GM04504 (cell line): ENCODE results near the gene OR1F1.
A peak's percentile ranks its signal among the peaks of the same experiment; 100 is the strongest.
"Not testable (repeated sequence)": the region's sequence is repeated elsewhere in the genome, so short reads cannot be mapped to it uniquely, and the experiment has no call there.

Experiments used
- DNase-seq: peaks from one replicate; pipeline ENCODE4 v3.0.0-alpha.2; 2012; ENCODE audit warnings: low read depth

The OR1F1 gene

DNA sequence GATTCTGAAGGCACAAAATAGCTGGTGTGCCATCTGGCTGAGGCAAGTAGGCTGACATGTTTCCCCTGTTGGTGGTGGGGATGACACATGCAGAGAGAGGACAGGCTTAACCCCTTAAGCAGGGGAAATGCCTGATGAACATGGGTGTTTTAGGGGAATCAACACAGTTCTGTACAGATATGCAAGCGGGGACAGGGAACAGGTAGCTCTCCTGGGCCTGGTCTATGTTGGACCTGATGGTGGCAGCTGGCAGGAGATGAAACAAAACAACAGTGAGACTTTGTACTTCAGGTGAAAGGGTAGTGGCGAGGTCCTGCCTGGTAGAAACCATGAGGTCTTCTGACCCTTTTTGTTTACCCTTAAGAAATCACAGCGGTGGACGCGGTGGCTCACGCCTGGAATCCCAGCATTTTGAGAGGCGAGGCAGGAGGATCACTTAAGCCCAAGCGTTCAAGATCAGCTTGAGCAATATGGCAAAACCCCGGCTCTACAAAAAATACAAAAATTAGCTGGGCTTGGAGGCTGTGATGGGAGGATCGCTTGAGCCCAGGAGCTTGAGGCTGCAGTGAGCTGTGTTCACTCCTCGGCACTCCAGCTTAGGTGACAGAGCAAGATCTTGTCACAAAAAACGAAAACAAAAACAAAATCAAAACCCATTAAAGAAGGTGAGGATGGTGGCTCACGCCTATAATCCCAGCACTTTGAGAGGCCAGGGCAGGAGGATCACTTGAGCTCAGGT, 10.5 kb downstream of the OR1F1 start:
- no peak for DNase-seq

DNA sequence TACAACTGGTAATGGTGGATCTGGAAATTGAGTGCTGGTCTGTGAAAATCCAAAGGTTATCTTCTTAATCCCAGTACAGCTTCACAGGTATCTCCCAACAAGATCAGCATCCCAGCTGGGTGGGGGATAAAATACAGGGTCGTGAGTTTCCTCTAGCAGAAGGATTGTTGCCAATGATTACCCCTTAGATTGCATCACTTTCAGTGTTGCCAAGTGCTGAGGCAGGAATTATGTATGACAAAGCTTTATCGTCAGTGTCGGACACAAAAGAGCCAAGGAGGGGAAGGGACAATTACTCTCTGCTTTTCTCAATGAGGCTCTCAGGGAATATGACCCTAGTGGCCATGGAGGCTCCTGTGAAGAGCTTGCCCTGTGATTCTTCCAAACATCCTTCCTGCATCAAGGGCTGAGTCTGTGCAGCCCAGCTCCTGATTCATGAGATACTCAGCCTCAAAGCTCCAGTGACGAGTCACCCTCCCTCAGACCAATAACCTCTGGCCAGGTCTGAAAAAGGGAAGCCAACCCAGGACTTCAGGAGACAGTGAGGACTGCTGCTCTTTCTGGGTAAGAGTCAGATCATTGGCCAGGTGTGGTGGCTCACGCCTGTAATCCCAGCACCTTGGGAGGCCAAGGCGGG, 15.0 kb downstream of the OR1F1 start:
- no peak for DNase-seq

DNA sequence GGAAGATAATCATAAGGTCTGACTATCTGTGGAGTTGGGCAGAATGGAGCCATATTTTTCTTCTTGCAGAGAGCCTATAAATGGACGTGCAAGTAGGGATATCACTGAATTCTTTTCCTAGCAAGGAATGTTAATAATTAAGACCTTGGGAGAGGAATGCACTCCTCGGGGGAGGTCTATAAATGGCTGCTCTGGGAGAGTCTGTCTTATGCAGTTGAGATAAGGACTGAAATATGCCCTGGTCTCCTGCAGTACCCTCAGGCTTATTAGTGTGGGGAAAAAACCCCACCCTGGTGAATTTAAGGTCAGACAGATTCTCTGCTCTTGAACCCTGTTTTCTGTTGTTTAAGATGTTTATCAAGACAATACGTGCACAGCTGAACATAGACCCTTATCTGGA, 17.9 kb downstream of the OR1F1 start:
- DNase-seq: not testable (repeated sequence)

DNA sequence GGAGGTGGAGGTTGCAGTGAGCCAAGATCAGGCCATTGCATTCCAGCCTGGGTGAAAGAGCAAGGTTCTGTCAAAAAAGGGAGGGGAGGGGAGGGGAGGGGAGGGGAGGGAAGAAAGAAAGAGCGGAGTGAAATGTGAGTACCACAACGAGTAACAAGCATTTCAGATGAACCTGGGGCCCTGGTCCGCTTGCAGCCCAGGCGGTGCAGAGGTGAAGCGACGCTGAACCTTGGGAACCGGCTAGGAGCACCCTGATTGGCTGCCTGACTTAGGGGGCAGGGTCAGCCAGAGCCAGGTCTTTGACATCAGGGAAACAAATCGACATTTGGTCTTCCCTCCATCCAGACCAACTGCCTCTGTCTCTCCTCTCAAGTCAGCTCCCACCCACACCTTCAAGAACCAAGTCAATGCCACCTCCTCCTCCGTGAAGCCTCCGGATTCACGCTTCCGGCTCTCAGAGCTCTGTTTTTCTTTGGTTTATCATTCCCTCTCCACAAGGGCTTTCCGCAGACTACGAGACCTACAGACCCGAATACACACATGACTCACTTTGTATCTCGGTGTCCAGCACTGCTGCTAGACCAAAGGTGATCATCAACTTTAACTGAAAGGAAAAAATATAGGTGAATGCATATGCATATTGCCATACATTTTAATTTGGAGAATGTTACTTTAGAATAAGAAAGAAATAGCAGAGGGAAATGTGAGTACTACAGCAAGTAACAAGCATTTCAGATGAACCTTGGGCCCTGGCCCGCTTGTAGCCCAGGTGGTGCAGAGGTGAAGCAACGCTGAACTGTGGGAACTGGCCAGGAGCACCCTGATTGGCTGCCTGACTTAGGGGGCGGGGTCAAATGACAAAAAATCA, 19.3 kb downstream of the OR1F1 start:
- DNase-seq: no peak

DNA sequence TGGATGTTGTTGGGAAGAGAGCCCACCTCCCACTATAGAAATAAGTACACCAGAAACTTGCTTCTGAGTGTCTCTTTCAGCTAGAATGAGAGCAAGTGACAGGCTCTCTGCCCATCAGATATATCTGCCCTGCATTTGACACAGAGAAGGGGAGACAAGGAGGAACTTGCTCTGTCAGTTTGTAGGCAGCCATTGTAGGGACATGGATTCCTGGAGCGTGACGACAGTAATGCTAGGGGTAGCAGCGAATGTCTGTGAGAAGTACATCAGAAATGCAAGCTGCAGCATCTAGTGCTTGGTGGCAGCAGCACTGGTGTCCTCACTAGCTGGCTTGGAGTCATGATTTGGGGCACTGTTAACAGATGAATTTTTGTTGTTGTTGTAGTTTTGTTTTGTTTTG, 24.0 kb downstream of the OR1F1 start:
- DNase-seq: no peak

DNA sequence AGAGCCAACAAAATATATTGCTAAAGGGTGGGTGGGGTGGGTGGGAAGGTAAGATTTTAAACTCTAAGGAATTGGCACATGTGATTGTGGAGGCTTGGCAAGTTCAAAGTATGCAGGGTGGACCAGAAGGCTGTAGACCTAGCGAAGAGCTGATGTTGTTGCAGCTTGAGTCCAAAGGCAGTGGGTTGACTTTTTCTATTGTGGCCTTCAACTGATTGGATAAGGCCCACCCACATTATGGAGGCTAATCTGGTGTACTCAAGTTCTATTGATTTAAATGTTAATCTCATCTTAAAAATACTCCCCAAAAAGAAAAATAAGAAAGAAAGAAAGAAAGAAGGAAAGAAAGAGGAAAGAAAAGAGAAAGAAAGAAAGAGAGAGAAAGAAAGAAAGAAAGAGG, 24.6 kb downstream of the OR1F1 start:
- no peak for DNase-seq

DNA sequence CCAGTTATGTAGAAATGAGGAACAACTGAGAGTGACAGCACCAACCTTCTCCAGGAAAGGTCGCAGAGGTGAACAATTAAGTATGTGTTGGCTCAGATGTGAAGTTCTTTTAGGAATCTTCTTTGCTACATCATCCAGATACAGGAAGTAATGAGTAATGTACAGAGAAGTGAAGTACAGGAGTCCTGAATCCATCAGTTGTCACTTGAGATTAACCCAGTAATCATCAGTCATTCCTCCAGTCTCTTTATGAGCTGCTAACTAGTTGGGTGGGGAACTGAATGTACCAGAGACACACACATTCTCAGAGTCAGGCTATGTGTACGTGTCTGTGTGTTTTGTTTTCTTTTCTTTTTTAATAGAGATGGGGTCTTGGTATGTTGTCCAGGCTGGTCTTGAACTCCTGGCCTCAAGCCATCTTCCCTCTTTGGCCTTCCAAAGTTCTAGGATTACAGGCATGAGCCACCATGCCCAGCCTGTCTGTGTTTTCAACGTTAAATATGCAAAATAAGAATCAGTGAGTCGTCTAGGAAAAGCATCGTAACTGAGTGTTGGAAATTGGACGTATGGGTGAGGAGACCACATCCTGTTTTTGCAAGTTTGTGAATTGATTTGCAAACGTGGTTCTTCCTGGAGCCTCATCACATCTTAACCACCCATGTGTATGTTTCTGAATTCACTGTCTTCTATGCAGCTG, 27.0 kb downstream of the OR1F1 start:
- DNase-seq: no peak

DNA sequence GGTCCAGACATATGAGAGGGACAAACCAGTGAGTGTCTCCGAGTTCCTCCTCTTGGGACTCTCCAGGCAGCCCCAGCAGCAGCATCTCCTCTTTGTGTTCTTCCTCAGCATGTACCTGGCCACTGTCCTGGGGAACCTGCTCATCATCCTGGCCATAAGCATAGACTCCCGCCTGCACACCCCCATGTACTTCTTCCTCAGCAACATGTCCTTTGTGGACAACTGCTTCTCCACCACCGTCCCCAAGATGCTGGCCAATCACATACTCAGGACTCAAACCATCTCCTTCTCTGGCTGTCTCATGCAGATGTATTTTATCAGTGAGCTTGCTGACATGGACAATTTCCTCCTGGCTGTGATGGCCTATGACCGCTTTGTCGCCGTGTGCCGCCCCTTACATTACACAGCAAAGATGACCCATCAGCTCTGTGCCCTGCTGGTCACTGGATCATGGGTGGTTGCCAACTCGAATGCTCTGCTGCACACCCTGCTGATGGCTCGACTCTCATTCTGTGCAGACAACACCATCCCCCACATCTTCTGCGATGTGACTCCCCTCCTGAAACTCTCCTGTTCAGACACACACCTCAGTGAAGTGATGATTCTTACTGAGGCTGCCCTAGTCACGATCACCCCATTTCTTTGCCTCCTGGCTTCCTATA, 27.7 kb downstream of the OR1F1 start:
- DNase-seq: no peak

DNA sequence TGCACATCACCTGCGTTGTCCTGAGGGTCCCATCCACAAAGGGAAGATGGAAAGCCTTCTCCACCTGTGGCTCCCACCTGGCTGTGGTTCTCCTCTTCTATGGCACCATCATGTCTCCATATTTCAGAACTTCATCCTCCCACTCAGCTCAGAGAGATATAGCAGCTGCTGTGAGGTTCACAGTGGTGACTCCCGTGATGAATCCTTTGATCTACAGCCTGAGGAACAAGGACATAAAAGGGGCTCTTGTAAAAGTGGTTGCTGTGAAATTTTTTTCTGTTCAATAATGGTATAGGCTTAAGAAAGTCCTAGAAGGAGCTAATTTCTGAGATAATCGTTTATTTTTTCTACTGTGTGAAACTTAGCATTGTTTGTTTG, 28.2 kb downstream of the OR1F1 start:
- DNase-seq: no peak

DNA sequence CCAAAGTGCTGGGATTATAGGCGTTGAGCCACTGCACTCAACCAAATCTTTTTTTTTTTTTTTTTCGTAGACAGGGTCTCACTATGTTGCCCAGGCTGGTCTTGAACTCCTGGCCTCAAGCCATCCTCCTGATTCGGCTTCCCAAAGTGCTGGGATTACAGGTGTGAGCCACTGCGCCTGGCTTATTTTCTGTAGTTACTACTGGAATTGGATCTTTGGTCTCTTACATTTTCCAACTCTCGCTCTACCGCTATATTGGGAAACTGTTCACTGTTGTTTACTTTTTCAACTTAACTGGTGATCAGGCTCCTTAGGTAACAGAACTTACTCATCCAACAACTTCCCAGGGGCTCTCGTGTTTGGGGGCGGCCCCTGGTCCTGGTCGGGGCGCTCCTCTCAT, 32.8 kb downstream of the OR1F1 start:
- DNase-seq: no peak

DNA sequence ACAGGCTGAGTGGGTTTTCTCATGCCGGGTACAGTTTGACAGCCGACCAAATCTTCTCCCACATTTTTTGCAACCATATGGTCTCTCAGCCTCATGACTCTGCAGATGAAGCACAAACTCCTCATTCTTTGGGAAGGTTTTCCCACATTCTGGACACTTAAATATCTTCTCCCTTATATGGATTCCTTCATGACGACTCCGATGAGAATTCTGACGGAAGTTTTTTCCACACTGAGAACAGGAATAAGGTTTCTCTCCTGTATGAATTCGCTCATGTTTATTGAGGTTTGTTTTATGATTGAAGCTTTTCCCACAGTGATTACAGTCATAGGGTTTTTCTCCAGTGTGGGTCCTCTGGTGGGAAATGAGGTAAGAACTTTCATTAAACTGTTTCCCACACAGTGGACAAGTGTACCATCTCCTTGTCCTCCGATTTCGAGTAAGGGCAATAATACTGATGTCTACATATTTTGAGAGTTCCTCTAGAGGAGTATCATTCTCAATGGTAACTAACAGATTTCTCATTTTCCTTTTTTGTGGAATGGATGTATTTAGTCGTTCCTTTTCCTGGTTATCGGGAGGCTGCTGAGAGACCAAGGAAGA, 36.0 kb downstream of the OR1F1 start:
- DNase-seq: no peak

DNA sequence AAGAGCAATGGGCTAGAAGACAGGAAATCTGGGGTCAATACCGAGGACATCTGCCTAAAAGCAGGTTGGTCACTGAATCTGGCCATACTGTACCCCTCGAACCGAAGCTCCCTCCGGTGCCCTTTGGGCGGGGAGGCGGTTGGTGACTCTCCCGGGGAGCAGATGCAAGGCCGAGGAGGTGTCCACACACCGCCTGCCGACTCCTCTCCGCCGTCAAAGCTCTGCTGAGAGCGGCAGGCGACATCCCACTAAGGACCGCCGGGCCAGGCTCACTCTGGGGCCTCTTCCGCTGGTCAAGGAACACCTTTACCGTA, 46.5 kb downstream of the OR1F1 start:
- DNase-seq: no peak

DNA sequence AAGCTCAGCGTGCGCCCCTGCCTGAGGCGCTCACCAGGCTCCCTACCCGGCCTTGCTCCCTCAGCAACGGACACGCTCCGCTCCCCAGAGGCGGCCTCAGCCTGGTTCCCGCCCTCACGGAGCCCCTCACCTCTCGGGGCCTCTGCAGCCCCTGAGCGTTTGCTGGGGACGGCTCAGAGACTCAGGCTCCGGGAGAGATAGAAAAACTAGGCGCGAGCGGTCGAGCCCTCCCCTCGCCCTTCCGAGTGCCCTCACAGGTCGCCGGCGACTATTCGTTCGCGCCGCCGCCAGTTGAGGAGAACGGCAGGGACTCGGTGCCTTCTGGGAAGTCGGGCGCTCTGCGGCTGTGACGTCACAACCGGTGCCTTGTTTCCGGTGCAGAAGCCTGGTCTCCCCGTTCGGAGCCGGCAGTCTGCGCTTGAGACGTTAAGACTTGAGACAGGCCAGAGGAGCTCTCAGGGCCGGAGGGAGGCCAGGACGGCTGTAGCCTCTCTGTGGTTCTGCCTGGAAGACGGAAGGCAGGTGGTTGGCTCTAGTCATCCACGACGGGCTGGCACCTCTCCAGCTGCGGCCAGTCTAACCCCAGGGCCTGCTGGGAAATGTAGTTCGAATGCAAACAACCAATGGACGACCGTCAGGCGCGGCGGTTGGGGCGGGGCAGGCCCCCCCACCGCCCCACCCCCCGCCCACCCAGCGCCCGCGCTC, 47.0 kb downstream of the OR1F1 start, which contains the start of gene ZNF200:
Gene ZNF200 (minus strand): TSS at position 302 of the 705 bp plus-strand sequence. CDS start 1,403 bp downstream, outside the sequence.
- DNase-seq: peak; percentile 84

DNA sequence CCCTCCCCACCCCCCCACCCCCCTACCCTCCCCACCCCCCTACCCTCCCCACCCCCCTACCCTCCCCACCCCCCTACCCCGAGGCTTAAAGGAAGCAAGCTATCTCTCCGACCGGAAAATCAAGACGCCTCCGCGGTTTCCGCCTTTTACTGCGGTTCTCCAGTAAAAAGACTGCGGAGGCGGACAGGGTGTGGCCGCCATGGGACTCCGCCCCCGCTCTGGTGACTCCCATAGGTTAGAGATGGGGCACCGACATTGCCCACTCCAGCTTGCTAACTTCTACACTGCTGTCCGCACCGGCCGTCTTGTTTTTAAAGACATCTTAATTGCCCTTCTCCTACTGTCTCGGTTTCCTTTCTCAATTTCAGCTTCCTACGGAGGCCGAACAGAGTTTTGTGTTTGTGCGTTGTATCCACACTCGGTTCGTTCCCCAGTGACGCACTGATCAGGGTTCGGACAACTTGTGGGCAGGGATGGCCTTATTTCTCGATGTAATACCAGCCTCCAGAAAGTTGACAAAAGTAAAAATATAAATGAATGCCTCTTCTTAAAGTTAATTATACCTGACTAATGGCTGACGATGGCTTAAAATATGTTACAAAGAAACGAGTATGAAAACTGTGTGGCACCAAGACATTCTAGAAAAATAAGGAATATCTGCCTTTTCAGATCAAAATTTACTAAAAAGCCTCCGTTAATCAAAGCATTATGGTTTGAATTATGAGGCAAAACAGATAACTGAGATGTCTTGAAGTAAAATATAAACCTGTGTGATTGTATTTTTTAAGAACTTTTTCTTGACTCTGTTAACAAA, 48.1 kb downstream of the OR1F1 start:
- DNase-seq: no peak

DNA sequence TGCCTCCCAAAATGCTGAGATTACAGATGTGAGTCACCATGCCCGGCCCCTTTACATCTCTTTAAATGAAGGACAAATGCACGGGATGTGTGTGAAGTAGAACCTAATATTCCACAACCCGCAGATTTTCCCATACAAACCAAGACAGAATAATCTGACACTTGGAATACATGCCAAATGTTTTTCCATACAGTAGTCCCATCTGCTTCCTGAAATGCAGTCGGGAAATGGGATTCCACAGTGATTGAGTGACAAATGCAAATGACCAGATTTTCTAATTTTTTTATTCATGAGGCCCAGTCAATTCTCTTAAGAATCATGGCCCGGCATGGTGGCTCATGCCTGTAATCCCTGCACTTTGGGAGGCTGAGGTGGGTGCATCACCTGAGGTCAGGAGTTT, 53.8 kb downstream of the OR1F1 start:
- no peak for DNase-seq

DNA sequence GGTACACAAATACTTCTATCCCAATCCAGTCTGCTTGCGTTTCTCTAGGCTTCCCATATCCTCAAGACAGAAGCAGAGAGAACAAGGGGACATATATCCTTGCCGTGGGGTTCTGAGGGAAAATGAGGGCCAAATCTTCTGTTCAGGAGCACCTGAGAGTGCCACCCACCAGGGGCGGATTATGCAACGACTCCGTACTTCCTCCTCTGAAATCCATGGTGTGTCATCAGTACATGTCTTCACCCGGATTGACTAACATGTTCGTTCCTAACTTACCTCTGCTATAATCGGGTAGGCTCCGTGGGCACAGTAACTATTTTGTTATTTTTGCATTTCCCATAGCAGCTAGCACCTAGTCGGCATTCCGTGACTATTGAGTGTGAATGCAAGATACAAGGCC, 54.7 kb downstream of the OR1F1 start:
- DNase-seq: no peak

DNA sequence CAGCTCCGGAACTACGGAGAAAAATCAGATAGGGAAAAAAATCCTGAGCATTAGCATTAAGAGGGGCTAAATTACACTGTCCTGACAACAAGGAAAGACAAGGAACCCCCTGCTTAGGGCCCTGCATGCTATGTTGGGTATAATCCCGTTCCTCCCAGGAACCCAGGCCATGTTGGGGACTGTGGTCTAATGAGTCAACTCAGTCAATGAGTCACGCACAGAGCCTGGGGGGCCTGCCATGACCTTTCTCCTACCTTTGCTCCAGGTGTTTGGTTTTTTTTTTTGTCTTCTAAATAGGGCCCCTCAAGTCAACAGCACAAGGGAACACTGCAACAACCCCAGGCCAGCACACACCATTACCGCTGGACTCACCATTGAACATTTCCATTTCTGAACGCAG, 55.9 kb downstream of the OR1F1 start:
- DNase-seq: no peak

DNA sequence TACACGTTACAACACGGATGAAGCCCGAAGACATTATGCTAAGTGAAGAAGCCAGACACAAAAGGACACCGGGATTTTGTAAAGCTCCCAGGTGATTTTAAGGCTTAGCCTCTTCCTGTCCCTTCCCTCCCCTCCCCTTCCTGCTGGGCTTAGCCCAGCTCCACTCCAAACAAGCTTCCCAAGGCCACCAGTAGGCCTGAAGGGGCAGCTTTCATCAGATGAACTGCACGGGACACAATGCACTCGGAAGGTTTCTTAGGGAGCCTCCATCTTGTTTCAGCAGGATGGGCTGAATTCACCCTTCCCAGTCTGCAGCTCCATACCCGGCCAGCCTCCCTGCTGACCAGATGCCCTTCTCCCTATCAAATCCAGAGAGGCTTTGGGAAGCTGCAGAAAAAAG, 58.0 kb downstream of the OR1F1 start:
- no peak for DNase-seq

DNA sequence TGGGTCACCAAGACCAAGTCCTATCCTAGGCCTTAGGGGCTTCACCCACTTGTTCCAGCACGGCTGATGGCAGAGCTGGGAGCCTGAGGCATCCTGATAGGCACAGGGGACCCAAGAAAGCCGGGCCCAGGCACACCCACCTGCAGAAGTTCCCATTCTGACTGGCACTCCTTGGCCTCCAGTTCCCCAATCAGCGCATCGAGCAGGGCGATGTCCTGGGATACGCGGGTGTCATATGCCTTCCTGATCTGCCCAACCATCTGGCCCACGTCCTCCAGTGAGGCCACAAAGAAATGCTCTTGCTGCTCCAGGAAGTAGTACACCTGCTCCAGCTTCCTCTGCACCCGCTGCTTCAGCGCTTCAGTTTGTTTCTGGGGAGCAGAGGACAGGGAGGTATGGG, 58.9 kb downstream of the OR1F1 start:
- DNase-seq: no peak

DNA sequence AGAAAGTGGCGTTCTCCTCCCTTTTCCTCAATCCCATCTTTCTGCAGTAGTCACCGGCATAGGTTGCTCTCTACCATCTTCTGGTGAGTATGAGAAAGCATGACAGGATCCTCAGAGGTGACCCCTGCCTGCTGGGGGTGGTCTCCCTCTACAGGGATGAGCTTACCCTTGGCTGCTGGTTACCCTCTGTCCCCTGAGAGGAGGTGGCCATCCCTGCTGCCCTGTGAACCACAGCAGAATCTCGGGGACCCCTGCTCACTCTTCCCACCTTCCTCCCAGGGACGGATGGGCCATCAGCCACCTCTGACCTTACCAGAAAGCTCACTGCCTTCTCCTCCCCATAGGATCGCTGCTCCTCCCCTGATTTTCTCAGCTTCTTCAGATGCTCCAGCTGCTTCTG, 60.6 kb downstream of the OR1F1 start:
- DNase-seq: no peak
